Measurements from ENCODE around the gene SLIT3. TPM values are rescaled to one million over a fixed set of nuclear protein-coding genes. Genes with fewer than 3 reads are reported as not detected.

The SLIT3 gene
- total and polyA plus RNA-seq, 9 of the 15 experiments (the other 6 are each of a cell fraction or from before 2014, with no cell fraction given), result 0.01 to 0.04 TPM; not detected in 7

DNA sequence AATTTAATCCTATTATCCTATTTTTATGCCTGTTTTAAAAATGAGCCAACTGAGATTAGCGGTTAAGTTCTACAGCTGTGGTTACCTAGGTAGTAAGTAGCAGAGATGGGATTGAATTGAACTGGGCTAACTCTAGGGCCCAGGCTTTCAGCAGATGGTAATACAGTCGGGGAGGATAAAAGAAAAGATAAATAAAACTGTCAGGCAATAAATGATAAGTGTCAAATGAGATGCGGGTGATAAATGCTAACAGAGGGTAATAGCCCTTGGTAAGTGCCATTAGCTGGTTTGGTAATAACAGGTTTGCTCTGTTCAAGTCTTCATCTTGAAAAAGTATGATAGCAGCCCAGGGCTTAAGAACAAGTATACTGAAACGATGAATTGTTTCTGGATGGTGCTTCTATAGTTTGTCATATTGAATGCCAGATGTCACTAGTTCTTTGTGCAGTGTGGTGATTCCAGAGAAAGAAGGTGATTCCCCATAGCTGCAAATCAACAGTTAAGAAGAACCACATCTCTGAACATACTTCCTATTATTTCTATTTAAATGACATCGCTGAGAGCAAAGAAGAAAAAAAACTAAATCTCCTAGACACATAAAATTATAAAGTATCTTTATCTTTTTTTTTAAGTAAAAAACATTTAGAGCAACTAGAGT is 360.9 kb downstream of the SLIT3 start:
- Histone ChIP-seq H3K4me1 (replicated peaks in 1 of 2; ENCODE audit: control insufficient read depth in 2 of 2, insufficient read depth in 2 of 2, low read length in 2 of 2) (no peaks in the 10 kb centered on the region), H3K4me3 (no peak overlapping the region), H2AFZ (ENCODE audit: low read depth, low read length) (no peak overlapping the region), H4K20me1 (replicated peaks; ENCODE audit: control insufficient read depth, insufficient read depth, low read length) (no peaks in the 10 kb centered on the region), H3K36me3 (ENCODE audit: control insufficient read depth, insufficient read depth, low read length) (no peaks in the 10 kb centered on the region), H3K9ac (ENCODE audit: insufficient read depth in 1 of 2, low read depth in 2 of 2, low read length in 2 of 2) (no peak overlapping the region), H3K9me1 (ENCODE audit: control insufficient read depth, insufficient read depth, low read length) (no peaks in the 10 kb centered on the region), H3K27ac (ENCODE audit: extremely low read depth, low read depth, low read length) (no peak overlapping the region), H3K4me2 (ENCODE audit: insufficient read depth, low read length) (no peak overlapping the region), H3K9me3 (replicated peaks; ENCODE audit: control insufficient read depth, insufficient read depth, low read depth, low read length) (no peaks in the 10 kb centered on the region), H3K27me3 (ENCODE audit: control insufficient read depth in 2 of 2, insufficient read depth in 2 of 2, low read length in 2 of 2) (0 out of 5 replicates have a peak, but pooled peaks cover 0 to 4% of the 10 kb centered on the region in 2 experiments), H3K79me2 (ENCODE audit: control insufficient read depth, insufficient read depth, low read length) (no peaks in the 10 kb centered on the region)
- no peak for DNase-seq (ENCODE audit: extremely low read depth in 1 of 4, low spot score in 3 of 4)
- in situ Hi-C loops (cut with MboI), result no loop called here
- CTCF ChIA-PET (ENCODE audit: low intra/inter-chr PET ratio), result no interaction called here
- no peak for ATAC-seq
- intact Hi-C loops (cut with micrococcal nuclease), result no loop called here
- WGBS (ENCODE audit: insufficient coverage, low coverage, missing lambda C conversion rate), result 0% methylated on average over 5 of the region's 5 CpGs
- BruUV-seq (replicated peaks), result no TSS peak
- FAIRE-seq, result no peak
- POLR2A ChIA-PET, result no interaction called here
- TF ChIP-seq HMGN3 (IDR thresholded peaks at IDR 0.05; ENCODE audit: borderline replicate concordance, extremely low read depth, insufficient read length, low read depth, low read length), result no peak
- no peak for TF ChIP-seq ZFP91 (CRISPR knock-in tag; IDR thresholded peaks at IDR 0.05)
- no peak for TF ChIP-seq PYGO2 (tag; IDR thresholded peaks at IDR 0.05)
- TF ChIP-seq CREM (IDR thresholded peaks at IDR 0.05; ENCODE audit: low read depth), result no peak
- no peak for TF ChIP-seq GABPB2 (CRISPR knock-in tag; conservative IDR thresholded peaks at IDR 0.05)
- TF ChIP-seq SAFB2 (IDR thresholded peaks at IDR 0.05; ENCODE audit: borderline replicate concordance, low read depth, low read length, severe bottlenecking), result no peak
- TF ChIP-seq, protein P1, sequence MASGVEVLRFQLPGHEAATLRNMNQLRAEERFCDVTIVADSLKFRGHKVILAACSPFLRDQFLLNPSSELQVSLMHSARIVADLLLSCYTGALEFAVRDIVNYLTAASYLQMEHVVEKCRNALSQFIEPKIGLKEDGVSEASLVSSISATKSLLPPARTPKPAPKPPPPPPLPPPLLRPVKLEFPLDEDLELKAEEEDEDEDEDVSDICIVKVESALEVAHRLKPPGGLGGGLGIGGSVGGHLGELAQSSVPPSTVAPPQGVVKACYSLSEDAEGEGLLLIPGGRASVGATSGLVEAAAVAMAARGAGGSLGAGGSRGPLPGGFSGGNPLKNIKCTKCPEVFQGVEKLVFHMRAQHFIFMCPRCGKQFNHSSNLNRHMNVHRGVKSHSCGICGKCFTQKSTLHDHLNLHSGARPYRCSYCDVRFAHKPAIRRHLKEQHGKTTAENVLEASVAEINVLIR (CRISPR knock-in tag; IDR thresholded peaks at IDR 0.05), result no peak
- TF ChIP-seq, protein P2, sequence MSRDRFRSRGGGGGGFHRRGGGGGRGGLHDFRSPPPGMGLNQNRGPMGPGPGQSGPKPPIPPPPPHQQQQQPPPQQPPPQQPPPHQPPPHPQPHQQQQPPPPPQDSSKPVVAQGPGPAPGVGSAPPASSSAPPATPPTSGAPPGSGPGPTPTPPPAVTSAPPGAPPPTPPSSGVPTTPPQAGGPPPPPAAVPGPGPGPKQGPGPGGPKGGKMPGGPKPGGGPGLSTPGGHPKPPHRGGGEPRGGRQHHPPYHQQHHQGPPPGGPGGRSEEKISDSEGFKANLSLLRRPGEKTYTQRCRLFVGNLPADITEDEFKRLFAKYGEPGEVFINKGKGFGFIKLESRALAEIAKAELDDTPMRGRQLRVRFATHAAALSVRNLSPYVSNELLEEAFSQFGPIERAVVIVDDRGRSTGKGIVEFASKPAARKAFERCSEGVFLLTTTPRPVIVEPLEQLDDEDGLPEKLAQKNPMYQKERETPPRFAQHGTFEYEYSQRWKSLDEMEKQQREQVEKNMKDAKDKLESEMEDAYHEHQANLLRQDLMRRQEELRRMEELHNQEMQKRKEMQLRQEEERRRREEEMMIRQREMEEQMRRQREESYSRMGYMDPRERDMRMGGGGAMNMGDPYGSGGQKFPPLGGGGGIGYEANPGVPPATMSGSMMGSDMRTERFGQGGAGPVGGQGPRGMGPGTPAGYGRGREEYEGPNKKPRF (IDR thresholded peaks at IDR 0.05; ENCODE audit: low read depth, low read length), result no peak
- no peak for TF ChIP-seq ELF1 (tag; IDR thresholded peaks at IDR 0.05)
- TF ChIP-seq SIRT6 (IDR thresholded peaks at IDR 0.05; ENCODE audit: low read depth, low read length), result no peak
- no peak for TF ChIP-seq POU5F1 (IDR thresholded peaks at IDR 0.05; ENCODE audit: borderline replicate concordance, low read depth, low read length, partially characterized antibody)
- TF ChIP-seq NRF1 (conservative IDR thresholded peaks at IDR 0.05 in 1 of 2, IDR thresholded peaks at IDR 0.05 in 1 of 2), result no peak
- TF ChIP-seq ARID1B (IDR thresholded peaks at IDR 0.05), result no peak
- TF ChIP-seq TGIF2 (CRISPR knock-in tag; IDR thresholded peaks at IDR 0.05), result no peak
- no peak for TF ChIP-seq ZNF655 (CRISPR knock-in tag; IDR thresholded peaks at IDR 0.05)
- no peak for TF ChIP-seq NR2F6 (CRISPR knock-in tag; IDR thresholded peaks at IDR 0.05)
- no peak for TF ChIP-seq KAT8 (IDR thresholded peaks at IDR 0.05; ENCODE audit: low read depth)
